Kidney (tissue), 14 donors: Measurements from ENCODE around the gene GRPEL1. TPM values are rescaled to one million over a fixed set of nuclear protein-coding genes. Genes with fewer than 3 reads are reported as not detected.

Experiments used
- DNase-seq, 5 donors: peaks; one replicate each; pipeline ENCODE4 v3.0.0-alpha.2; 2013 to 2020
- FAIRE-seq: peaks from 2 replicates; lab custom pipeline; 2012; peaks lifted over from hg19 to GRCh38; lab: Jason Lieb, UNC
- H3K27ac ChIP-seq, 2 donors: one replicate each; pipeline ENCODE4 v1.7.0; 2013; ENCODE audit warnings: low read depth in 2 of 2, low read length in 2 of 2, inconsistent platforms in 1 of 2
- H3K27me3 ChIP-seq: one replicate; pipeline ENCODE4 v1.7.1; 2013; ENCODE audit warnings: low read length, inconsistent platforms; ENCODE audit not compliant: control insufficient read depth, insufficient read depth
- H3K36me3 ChIP-seq, 3 donors: one replicate each; pipeline versions ENCODE4 v1.7.0 to v1.7.1; 2013; ENCODE audit warnings: low read length in 3 of 3, control low read depth in 1 of 3, inconsistent platforms in 1 of 3; ENCODE audit not compliant: insufficient read depth in 3 of 3, control insufficient read depth in 2 of 3
- H3K4me1 ChIP-seq, 3 donors: one replicate each; pipeline versions ENCODE4 v1.7.0 to v1.7.1; 2013; ENCODE audit warnings: low read length in 3 of 3, inconsistent platforms in 1 of 3, low read depth in 1 of 3; ENCODE audit not compliant: control insufficient read depth in 2 of 3, insufficient read depth in 2 of 3
- H3K4me3 ChIP-seq, 3 donors: one replicate each; pipeline versions ENCODE4 v1.7.0 to v1.8.1; 2013; ENCODE audit warnings: low read length in 3 of 3, control low read depth in 1 of 3, inconsistent platforms in 1 of 3
- H3K9ac ChIP-seq, 3 donors: one replicate each; pipeline versions ENCODE4 v1.7.0 to v1.7.1; 2013; ENCODE audit warnings: low read length in 3 of 3, control low read depth in 1 of 3, inconsistent platforms in 1 of 3
- H3K9me3 ChIP-seq, 3 donors: one replicate each; pipeline versions ENCODE4 v1.7.0 to v1.7.1; 2013; ENCODE audit warnings: low read length in 3 of 3, control low read depth in 1 of 3, inconsistent platforms in 1 of 3; ENCODE audit not compliant: control insufficient read depth in 2 of 3, insufficient read depth in 1 of 3
- intact Hi-C: fragments of 100-400 bp; cut with DNase I; formaldehyde crosslinking; loops from one replicate; pipeline ENCODE4 v1.11.1; 2022
- polyA plus RNA-seq: library from polyadenylated mRNA; stranded (reverse); fragments of 350-450 nt; fragmentation: Illumina TruSeq; extraction: RNeasy Lipid Tissue Mini Kit (QIAGEN cat#74804); gene quantifications from one replicate; pipeline ENCODE4 v1.2.3, GENCODE V29; 2014; ENCODE audit warnings: low read depth, low replicate concordance; ENCODE audit not compliant: insufficient read depth
- total RNA-seq: library from RNA; stranded (reverse); fragmentation: NEBNext Ultra II Directional; extraction: Animal tissue kit (Norgen Biotek cat#: 25700); gene quantifications from one replicate; pipeline ENCODE4 v1.2.1, GENCODE V29; 2021
- TF ChIP-seq, protein P1 (sequence below): IDR thresholded peaks from 3 replicates; pipeline ENCODE4 v1.5.1; 2012; ENCODE audit warnings: mild to moderate bottlenecking, moderate library complexity, borderline replicate concordance; ENCODE audit not compliant: insufficient read depth; ENCODE audit errors: extremely low read depth
- donor health status: control.
- donor health status: control.
- donor health status: control.
- donor health status: control.
- donor health status: control.
- donor health status: DM: yes; HTN: yes; CAD: no.
- donor health status: Normal renal cell carcinoma (clear cell type).

The GRPEL1 gene
- total and polyA plus RNA-seq, 2 donors from 2014 or later, result 27.4 to 84.9 TPM

DNA sequence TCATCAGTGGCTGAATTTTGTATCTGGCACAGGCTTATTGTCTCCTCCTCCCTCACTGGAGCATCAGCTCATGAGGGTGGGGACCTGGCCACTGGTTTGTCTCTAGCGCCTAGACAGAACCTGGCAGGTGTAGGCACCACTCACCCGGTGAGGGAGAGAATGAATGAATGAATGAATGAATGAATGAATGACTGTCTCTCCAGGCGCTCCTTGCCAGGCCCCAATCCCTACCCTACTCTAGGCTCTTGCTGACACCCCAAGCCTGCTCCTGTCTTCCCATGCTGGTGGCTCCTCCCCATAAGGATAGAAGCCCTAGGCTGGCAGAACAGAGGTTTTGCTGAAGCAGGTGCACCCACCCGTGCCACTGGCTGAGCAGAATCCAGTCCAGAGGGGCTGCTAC is 41.3 kb upstream of the GRPEL1 start:
- Histone ChIP-seq H3K9me3 (no peaks in the 10 kb centered on the region), H3K36me3 (no peaks in the 10 kb centered on the region), H3K27ac (no peak overlapping the region), H3K4me3 (no peak overlapping the region), H3K4me1 (peaks cover 0 to 6% (median 0%) of the 10 kb centered on the region in 3 donors), H3K27me3 (no peaks in the 10 kb centered on the region), H3K9ac (no peak overlapping the region)
- FAIRE-seq (no peak), DNase-seq (no peak)
- TF ChIP-seq, protein P1, sequence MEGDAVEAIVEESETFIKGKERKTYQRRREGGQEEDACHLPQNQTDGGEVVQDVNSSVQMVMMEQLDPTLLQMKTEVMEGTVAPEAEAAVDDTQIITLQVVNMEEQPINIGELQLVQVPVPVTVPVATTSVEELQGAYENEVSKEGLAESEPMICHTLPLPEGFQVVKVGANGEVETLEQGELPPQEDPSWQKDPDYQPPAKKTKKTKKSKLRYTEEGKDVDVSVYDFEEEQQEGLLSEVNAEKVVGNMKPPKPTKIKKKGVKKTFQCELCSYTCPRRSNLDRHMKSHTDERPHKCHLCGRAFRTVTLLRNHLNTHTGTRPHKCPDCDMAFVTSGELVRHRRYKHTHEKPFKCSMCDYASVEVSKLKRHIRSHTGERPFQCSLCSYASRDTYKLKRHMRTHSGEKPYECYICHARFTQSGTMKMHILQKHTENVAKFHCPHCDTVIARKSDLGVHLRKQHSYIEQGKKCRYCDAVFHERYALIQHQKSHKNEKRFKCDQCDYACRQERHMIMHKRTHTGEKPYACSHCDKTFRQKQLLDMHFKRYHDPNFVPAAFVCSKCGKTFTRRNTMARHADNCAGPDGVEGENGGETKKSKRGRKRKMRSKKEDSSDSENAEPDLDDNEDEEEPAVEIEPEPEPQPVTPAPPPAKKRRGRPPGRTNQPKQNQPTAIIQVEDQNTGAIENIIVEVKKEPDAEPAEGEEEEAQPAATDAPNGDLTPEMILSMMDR, result no peak
- intact Hi-C loops, result no loop called here

DNA sequence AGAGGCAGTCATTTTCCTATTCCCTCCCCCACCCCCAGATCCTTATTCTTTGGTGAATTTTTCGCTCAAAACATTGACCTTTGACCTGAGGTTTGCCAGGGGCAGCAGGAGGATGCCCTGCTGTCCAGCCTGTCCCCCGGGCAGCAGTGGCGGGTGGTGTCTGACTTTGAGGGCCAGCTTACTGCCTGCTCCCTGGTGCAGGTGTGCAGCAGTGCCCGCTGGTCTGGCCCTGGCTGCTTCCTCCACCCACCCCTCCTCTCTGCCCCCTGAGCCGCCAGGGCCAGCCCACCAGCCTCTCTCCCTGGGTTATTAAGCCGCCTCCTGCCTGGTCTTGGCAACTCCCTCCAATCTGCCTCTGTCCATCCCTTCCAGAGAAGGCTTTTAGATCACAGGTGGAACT is 40.8 kb upstream of the GRPEL1 start:
- TF ChIP-seq, protein P1, result no peak
- no peak for DNase-seq
- no peaks in the 10 kb centered on the region for H3K27me3 ChIP-seq
- peaks cover 0 to 10% (median 0%) of the 10 kb centered on the region in 3 donors for H3K4me1 ChIP-seq
- no peak overlapping the region for H3K9ac ChIP-seq
- H3K36me3 ChIP-seq, result no peaks in the 10 kb centered on the region
- H3K27ac ChIP-seq, result no peak overlapping the region
- H3K4me3 ChIP-seq, result no peak overlapping the region
- intact Hi-C loops, result no loop called here
- H3K9me3 ChIP-seq, result no peaks in the 10 kb centered on the region
- no peak for FAIRE-seq

DNA sequence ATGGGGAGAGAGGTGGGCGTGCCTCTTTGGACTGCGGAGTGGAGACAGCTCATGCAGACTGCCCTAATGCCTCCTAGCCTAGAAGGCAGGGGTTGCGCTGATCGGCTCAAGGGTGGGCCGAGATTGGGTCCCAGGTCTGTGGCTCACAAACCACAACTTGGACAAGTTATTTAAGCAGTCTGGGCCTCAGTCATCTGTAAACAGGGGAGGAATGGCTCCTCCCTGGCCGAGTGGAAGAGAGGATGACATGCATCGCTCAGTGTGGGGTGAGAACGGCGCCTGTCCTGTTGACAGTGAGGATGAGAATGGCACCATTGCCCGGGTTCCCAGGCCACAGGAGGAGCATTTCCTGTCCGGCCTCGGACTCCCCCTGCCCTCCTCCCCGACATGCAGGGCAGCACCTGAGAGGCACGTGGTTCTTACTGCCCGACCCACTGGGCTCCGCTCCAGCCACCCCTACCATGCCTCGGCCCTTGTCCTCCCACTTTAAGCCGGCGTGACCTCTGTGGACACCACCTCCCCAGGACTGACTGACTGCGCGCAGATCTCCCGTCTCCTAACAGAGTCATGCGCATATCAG is 40.3 kb upstream of the GRPEL1 start:
- no peak for FAIRE-seq
- Histone ChIP-seq H3K9me3 (no peaks in the 10 kb centered on the region), H3K36me3 (no peaks in the 10 kb centered on the region), H3K4me3 (no peak overlapping the region), H3K9ac (no peak overlapping the region), H3K4me1 (peaks cover 0 to 13% (median 0%) of the 10 kb centered on the region in 3 donors), H3K27ac (no peak overlapping the region), H3K27me3 (no peaks in the 10 kb centered on the region)
- intact Hi-C loops, result no loop called here
- no peak for DNase-seq
- TF ChIP-seq, protein P1, result no peak
